SU-DHL-6 (cell line): ENCODE results near the gene EIF6.

Experiments used
- H2AFZ ChIP-seq: fragments of 200-600 bp; sonication (generic); 2 replicates; pipeline ENCODE4 v1.6.1; 2014; ENCODE audit warnings: low read depth, mild to moderate bottlenecking, moderate library complexity, mixed read lengths, antibody characterized with exemption, low read length; ENCODE audit not compliant: severe bottlenecking
- H3F3A ChIP-seq: fragments of 200-600 bp; shearing (Covaris generic); 2 replicates; pipeline ENCODE4 v1.6.0; 2016; ENCODE audit warnings: antibody characterized with exemption, mild to moderate bottlenecking; ENCODE audit not compliant: insufficient read depth
- H3K27ac ChIP-seq: fragments of 200-600 bp; sonication (generic); 2 replicates; pipeline ENCODE4 v1.5.1; 2016; ENCODE audit warnings: low read depth, mild to moderate bottlenecking, low read length, moderate library complexity, mixed read lengths
- H3K27me3 ChIP-seq: fragments of 200-600 bp; sonication (generic), shearing (Covaris generic); 2 replicates; pipeline ENCODE4 v1.6.0; 2014; ENCODE audit warnings: mild to moderate bottlenecking, low read length
- H3K36me3 ChIP-seq: fragments of 200-600 bp; sonication (generic); 2 replicates; pipeline ENCODE4 v1.6.1; 2014; ENCODE audit warnings: mild to moderate bottlenecking, low read length, mixed read lengths
- H3K4me2 ChIP-seq: fragments of 300-600, 200-600 bp; shearing (Covaris generic), sonication (generic); 2 replicates; pipeline ENCODE4 v1.6.0; 2014; ENCODE audit warnings: low read length, low read depth, mild to moderate bottlenecking; ENCODE audit not compliant: poor library complexity, severe bottlenecking
- H3K4me3 ChIP-seq: fragments of 200-600 bp; sonication (generic); 2 replicates; pipeline ENCODE4 v1.5.1; 2014; ENCODE audit warnings: antibody characterized with exemption, low read length, mild to moderate bottlenecking, mixed read lengths; ENCODE audit not compliant: insufficient read depth, poor library complexity, severe bottlenecking
- H3K79me2 ChIP-seq: fragments of 200-600 bp; sonication (generic); 2 replicates; pipeline ENCODE4 v1.6.1; 2014; ENCODE audit warnings: mild to moderate bottlenecking, low read length, moderate library complexity; ENCODE audit not compliant: insufficient read depth
- H3K9ac ChIP-seq: fragments of 200-600 bp; sonication (generic); 2 replicates; pipeline ENCODE4 v1.7.0; 2014; ENCODE audit warnings: mild to moderate bottlenecking, low read length
- H3K9me2 ChIP-seq: fragments of 200-600 bp; sonication (generic); replicated peaks from 2 replicates; pipeline ENCODE4 v1.6.1; 2014; ENCODE audit warnings: low read length; ENCODE audit not compliant: insufficient read depth
- H3K9me3 ChIP-seq: fragments of 200-600 bp; sonication (generic); 2 replicates; pipeline ENCODE4 v1.6.1; 2014; ENCODE audit warnings: low read length, mixed read lengths; ENCODE audit not compliant: insufficient read depth
- H4K20me1 ChIP-seq: fragments of 200-600 bp; sonication (generic); 2 replicates; pipeline ENCODE4 v1.6.1; 2014; ENCODE audit warnings: low read depth, mild to moderate bottlenecking, antibody characterized with exemption, low read length, moderate library complexity, mixed read lengths
- EZH2phosphoT487 ChIP-seq: fragments of 200-600 bp; sonication (generic), shearing (Covaris generic); conservative IDR thresholded peaks from 2 replicates; pipeline ENCODE4 v1.6.1; 2018; ENCODE audit warnings: mild to moderate bottlenecking, antibody characterized with exemption, low read length, moderate library complexity, mixed read lengths
- TF ChIP-seq, protein P1 (sequence below): fragments of 200-600 bp; sonication (generic); IDR thresholded peaks from one replicate; pipeline ENCODE4 v1.5.1; 2017; ENCODE audit warnings: antibody characterized with exemption, mild to moderate bottlenecking, low read length, moderate library complexity; ENCODE audit not compliant: insufficient read depth, poor library complexity, severe bottlenecking

EIF6 gene

DNA sequence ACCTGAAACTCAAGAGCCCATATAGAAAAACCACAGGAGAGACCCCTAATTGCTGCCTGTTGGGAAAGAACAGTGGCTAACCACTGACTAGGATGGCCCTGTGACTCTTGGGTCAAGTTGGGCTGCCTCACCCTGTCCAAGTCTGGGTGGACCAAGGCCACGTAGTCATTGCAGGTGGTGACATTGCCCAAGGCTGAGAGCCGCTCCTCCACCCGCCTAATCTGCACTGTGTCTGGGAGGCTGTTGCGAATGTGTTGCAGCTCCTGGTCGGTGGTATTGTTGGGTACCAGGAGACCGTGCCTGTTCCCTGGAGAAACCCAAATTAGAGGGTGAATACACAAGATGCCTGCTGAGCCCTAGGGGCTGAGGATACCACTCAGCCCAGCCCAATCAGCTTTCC, 4.0 kb downstream of the EIF6 start:
- 0 out of 2 replicates have a peak, but pooled peaks cover 6% of the 10 kb centered on the region for H3K36me3 ChIP-seq

DNA sequence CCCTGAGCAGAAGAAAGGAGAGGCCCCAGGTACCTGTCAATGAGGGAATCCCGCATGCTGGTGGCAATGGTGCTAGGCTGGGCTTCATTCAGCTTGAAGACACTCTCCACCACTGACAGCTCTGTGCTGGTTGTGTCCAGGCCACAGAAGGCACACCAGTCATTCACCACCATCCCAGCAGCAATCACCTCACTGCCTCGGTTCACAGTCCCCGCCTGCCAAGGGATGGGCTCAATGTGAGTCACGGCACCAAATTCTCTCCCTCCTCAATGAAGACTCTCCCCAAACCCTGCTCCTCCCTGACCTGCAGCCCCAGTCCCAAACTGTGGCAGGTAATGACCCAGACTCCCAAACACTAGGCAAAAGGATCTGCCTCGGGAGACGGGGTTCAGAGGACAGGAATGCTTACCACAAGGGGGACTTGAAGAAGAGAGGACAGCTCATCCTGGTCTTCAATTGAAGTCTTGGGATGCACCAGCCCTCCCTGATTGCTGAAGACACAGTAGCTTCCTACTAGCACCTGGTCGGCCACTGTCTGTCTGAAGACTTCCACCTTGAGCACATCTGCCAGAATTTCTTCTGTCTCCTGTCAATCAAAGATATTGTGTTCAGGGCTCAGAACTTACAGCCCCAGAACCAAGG, 4.9 kb downstream of the EIF6 start:
- Histone ChIP-seq H3K9me3 (no peaks in the 10 kb centered on the region), H3K27me3 (no peaks in the 10 kb centered on the region), H2AFZ (no peak overlapping the region), H3K4me2 (no peak overlapping the region), H3K79me2 (peaks cover 34% of the 10 kb centered on the region), H3K36me3 (0 out of 2 replicates have a peak, but pooled peaks cover 6% of the 10 kb centered on the region), H3K4me3 (no peak overlapping the region), H3F3A (peaks cover 20% of the 10 kb centered on the region), H3K9ac (no peak overlapping the region), H3K9me2 (no peaks in the 10 kb centered on the region), H4K20me1 (no peaks in the 10 kb centered on the region), H3K27ac (no peak overlapping the region)
- TF ChIP-seq EZH2phosphoT487 = no peak
- TF ChIP-seq, protein P1, sequence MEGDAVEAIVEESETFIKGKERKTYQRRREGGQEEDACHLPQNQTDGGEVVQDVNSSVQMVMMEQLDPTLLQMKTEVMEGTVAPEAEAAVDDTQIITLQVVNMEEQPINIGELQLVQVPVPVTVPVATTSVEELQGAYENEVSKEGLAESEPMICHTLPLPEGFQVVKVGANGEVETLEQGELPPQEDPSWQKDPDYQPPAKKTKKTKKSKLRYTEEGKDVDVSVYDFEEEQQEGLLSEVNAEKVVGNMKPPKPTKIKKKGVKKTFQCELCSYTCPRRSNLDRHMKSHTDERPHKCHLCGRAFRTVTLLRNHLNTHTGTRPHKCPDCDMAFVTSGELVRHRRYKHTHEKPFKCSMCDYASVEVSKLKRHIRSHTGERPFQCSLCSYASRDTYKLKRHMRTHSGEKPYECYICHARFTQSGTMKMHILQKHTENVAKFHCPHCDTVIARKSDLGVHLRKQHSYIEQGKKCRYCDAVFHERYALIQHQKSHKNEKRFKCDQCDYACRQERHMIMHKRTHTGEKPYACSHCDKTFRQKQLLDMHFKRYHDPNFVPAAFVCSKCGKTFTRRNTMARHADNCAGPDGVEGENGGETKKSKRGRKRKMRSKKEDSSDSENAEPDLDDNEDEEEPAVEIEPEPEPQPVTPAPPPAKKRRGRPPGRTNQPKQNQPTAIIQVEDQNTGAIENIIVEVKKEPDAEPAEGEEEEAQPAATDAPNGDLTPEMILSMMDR = no peak

More for the DNA sequence above, 4.0 kb downstream of the EIF6 start:
- H3K27me3 ChIP-seq = no peaks in the 10 kb centered on the region
- H3K4me3 ChIP-seq = no peak overlapping the region
- no peaks in the 10 kb centered on the region for H3K9me2 ChIP-seq
- H2AFZ ChIP-seq = no peak overlapping the region
- H3F3A ChIP-seq = peaks cover 20% of the 10 kb centered on the region
- H3K9me3 ChIP-seq = no peaks in the 10 kb centered on the region
- no peaks in the 10 kb centered on the region for H4K20me1 ChIP-seq
- H3K27ac ChIP-seq = no peak overlapping the region
- H3K9ac ChIP-seq = no peak overlapping the region
- peaks cover 34% of the 10 kb centered on the region for H3K79me2 ChIP-seq
- TF ChIP-seq EZH2phosphoT487 = no peak
- TF ChIP-seq, protein P1 = no peak
- H3K4me2 ChIP-seq = no peak overlapping the region

DNA sequence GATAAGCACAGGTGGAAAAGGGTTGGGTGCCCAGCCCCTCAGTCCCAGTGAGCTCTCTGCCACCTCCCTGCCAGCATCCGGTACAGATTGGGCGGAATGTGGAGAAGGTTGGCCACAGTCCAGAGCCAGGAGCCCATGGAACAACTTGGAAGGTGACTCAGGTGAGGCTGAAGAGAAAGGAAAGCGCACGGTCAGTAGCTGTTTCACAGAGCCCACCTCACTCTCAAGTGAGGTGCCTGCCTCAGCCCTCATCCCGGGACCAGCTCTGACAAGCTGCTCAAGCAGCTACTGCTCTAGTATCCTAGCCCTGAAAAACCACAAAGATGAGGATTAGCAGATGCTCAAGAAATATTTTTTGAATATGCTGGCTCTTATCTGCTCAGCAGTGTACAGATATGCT, 5.5 kb downstream of the EIF6 start:
- Histone ChIP-seq H2AFZ (no peak overlapping the region), H3K9me3 (no peaks in the 10 kb centered on the region), H3K4me2 (no peak overlapping the region), H4K20me1 (no peaks in the 10 kb centered on the region), H3F3A (peaks cover 20% of the 10 kb centered on the region), H3K27me3 (no peaks in the 10 kb centered on the region), H3K79me2 (peaks cover 29% of the 10 kb centered on the region), H3K27ac (no peak overlapping the region), H3K36me3 (0 out of 2 replicates have a peak, but pooled peaks cover 6% of the 10 kb centered on the region), H3K9me2 (no peaks in the 10 kb centered on the region), H3K4me3 (no peak overlapping the region), H3K9ac (no peak overlapping the region)
- no peak for TF ChIP-seq EZH2phosphoT487
- TF ChIP-seq, protein P1 = no peak
